Activated CD4-positive, alpha-beta memory T cell treated with anti-CD3 and anti-CD28 coated beads for 36 hours (primary cell): ENCODE measurements around the gene NAT8L. TPM values are rescaled to one million over a fixed set of nuclear protein-coding genes. Genes with fewer than 3 reads are reported as not detected.

ENCODE experiments used
- CTCF ChIA-PET: fragments of 350-600 bp; sonication (Branson Sonifier 250); formaldehyde crosslinking; loops from one replicate; lab custom pipeline; 2021; ENCODE audit warnings: antibody characterized with exemption, inconsistent platforms; lab: Charles Lee
- POLR2A ChIA-PET: fragments of 350-600 bp; sonication (Branson Sonifier 250); formaldehyde crosslinking; loops from one replicate; lab custom pipeline; 2021; ENCODE audit warnings: antibody characterized with exemption; lab: Charles Lee
- DNase-seq: peaks from one replicate; pipeline ENCODE4 v3.0.0-alpha.2; 2020
- H3K27ac Mint-ChIP-seq: one replicate; pipeline ENCODE4 v1.8.0; 2021; ENCODE audit warnings: mixed read lengths
- H3K27me3 Mint-ChIP-seq: one replicate; pipeline ENCODE4 v1.8.0; 2021; ENCODE audit warnings: mixed read lengths
- H3K36me3 Mint-ChIP-seq: one replicate; pipeline ENCODE4 v1.8.0; 2021; ENCODE audit warnings: mixed read lengths
- H3K4me1 Mint-ChIP-seq: one replicate; pipeline ENCODE4 v1.8.0; 2021; ENCODE audit warnings: low read depth, mixed read lengths
- H3K4me3 Mint-ChIP-seq: one replicate; pipeline ENCODE4 v1.8.0; 2021; ENCODE audit warnings: mild to moderate bottlenecking, mixed read lengths
- H3K9me3 Mint-ChIP-seq: one replicate; pipeline ENCODE4 v1.8.0; 2021; ENCODE audit warnings: mixed read lengths
- intact Hi-C: fragments of 100-400 bp; cut with micrococcal nuclease; formaldehyde crosslinking; loops from one replicate; pipeline ENCODE4 v1.15.1; 2023
- total RNA-seq, 2 experiments: library from RNA; stranded (reverse); gene quantifications; one replicate each; pipeline ENCODE4 v1.2.3, GENCODE V29; 2021

NAT8L gene
- total RNA-seq, 2 experiments from 2014 or later, result 0.19 to 0.29 TPM

GRCh38 chr4:2101346-2102044 lies 42.4 kb downstream of the NAT8L start:
- POLR2A ChIA-PET, result no interaction called here
- DNase-seq, result no peak
- no peak overlapping the region for H3K4me3 Mint-ChIP-seq
- no peak overlapping the region for H3K27ac Mint-ChIP-seq
- H3K27me3 Mint-ChIP-seq, result no peaks in the 10 kb centered on the region
- CTCF ChIA-PET, result no interaction called here
- no peaks in the 10 kb centered on the region for H3K4me1 Mint-ChIP-seq
- H3K9me3 Mint-ChIP-seq, result peaks cover 29% of the 10 kb centered on the region
- intact Hi-C loops, result no loop called here
- no peaks in the 10 kb centered on the region for H3K36me3 Mint-ChIP-seq

- no peak for DNase-seq
- Mint-ChIP-seq H3K9me3 (peaks cover 23% of the 10 kb centered on the region), H3K27me3 (no peaks in the 10 kb centered on the region), H3K36me3 (no peaks in the 10 kb centered on the region), H3K4me1 (no peaks in the 10 kb centered on the region), H3K27ac (no peak overlapping the region), H3K4me3 (no peak overlapping the region)
- intact Hi-C loops, result no loop called here
- CTCF ChIA-PET, result no interaction called here
- POLR2A ChIA-PET, result no interaction called here
These were observed 43.1 kb downstream of the NAT8L start for GRCh38 chr4:2102045-2102883.

DNA sequence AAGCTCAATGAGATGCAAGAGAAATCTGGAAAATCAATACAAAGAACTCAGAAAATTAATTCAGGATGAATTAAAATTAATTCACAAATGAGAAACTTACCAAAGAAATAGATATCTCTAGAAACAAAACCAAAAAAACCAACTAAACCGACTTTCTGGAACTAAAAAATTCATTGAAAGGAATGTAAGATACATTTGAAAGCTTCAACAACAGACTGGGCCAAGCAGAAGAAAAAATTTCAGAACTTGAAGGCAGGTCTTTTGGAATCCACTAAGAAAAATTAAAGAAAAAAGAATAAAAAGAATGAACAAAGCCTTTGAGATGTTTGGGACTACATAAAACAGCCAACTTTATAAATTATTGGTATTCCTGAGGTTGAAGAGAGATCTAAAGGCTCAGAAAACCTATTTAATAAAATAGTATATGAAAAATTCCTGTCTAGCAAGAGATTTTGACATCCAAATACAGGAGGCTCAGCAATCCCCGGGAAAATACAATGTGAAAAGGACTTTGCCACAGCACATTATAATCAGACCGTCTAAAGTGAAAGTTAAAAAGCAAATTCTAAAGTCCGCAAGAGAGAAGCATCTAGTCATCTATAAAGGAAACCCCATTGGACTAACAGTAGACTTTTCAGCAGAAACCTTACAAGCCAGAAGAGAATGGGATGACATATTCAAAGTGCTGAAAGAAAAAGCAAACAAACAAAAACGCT lies 44.2 kb downstream of the NAT8L start:
- no peak overlapping the region for H3K27ac Mint-ChIP-seq
- peaks cover 23% of the 10 kb centered on the region for H3K9me3 Mint-ChIP-seq
- no peaks in the 10 kb centered on the region for H3K36me3 Mint-ChIP-seq
- peaks cover 1% of the 10 kb centered on the region for H3K27me3 Mint-ChIP-seq
- ChIA-PET POLR2A (no interaction called here), CTCF (no interaction called here)
- intact Hi-C loops, result no loop called here
- H3K4me1 Mint-ChIP-seq, result no peaks in the 10 kb centered on the region
- no peak for DNase-seq
- no peak overlapping the region for H3K4me3 Mint-ChIP-seq

GRCh38 chr4:2103843-2104547 lies 44.9 kb downstream of the NAT8L start:
- Mint-ChIP-seq H3K4me1 (peaks cover 3% of the 10 kb centered on the region), H3K36me3 (no peaks in the 10 kb centered on the region), H3K4me3 (no peak overlapping the region), H3K27me3 (peaks cover 7% of the 10 kb centered on the region), H3K9me3 (peaks cover 23% of the 10 kb centered on the region), H3K27ac (no peak overlapping the region)
- ChIA-PET POLR2A (no interaction called here), CTCF (no interaction called here)
- DNase-seq, result no peak
- intact Hi-C loops, result no loop called here

GRCh38 chr4:2104556-2105345 lies 45.6 kb downstream of the NAT8L start:
- ChIA-PET POLR2A (no interaction called here), CTCF (no interaction called here)
- H3K4me3 Mint-ChIP-seq, result no peak overlapping the region
- peaks cover 23% of the 10 kb centered on the region for H3K9me3 Mint-ChIP-seq
- peaks cover 4% of the 10 kb centered on the region for H3K4me1 Mint-ChIP-seq
- H3K27ac Mint-ChIP-seq, result no peak overlapping the region
- intact Hi-C loops, result no loop called here
- H3K27me3 Mint-ChIP-seq, result peaks cover 12% of the 10 kb centered on the region
- no peaks in the 10 kb centered on the region for H3K36me3 Mint-ChIP-seq
- no peak for DNase-seq

- DNase-seq, result no peak
- Mint-ChIP-seq H3K27me3 (peaks cover 13% of the 10 kb centered on the region), H3K4me1 (peaks cover 4% of the 10 kb centered on the region), H3K36me3 (no peaks in the 10 kb centered on the region), H3K4me3 (no peak overlapping the region), H3K27ac (no peak overlapping the region), H3K9me3 (peaks cover 23% of the 10 kb centered on the region)
- CTCF ChIA-PET, result no interaction called here
- intact Hi-C loops, result no loop called here
- POLR2A ChIA-PET, result no interaction called here
These were observed 46.4 kb downstream of the NAT8L start for GRCh38 chr4:2105559-2105958.

- DNase-seq, result no peak
- Mint-ChIP-seq H3K27me3 (no peaks in the 10 kb centered on the region), H3K9me3 (no peaks in the 10 kb centered on the region), H3K4me1 (no peaks in the 10 kb centered on the region), H3K27ac (no peak overlapping the region), H3K4me3 (no peak overlapping the region), H3K36me3 (no peaks in the 10 kb centered on the region)
- intact Hi-C loops, result no loop called here
- ChIA-PET CTCF (no interaction called here), POLR2A (no interaction called here)
These were observed 57.7 kb downstream of the NAT8L start for GRCh38 chr4:2116687-2117400.

Other genes starting within 250 kb of the NAT8L start
- 10 to 100 TPM; 41.1 to 42.6 TPM for gene LETM1, start 203.2 kb upstream of the NAT8L start, total RNA-seq
- gene NSD2, start 187.9 kb upstream of the NAT8L start, total RNA-seq, result 100 to 1,000 TPM; 197 to 199 TPM
- gene NELFA, start 50.4 kb upstream of the NAT8L start, total RNA-seq, result 10 to 100 TPM; 39.5 to 41.5 TPM
- 10 to 100 TPM; 20.2 to 20.3 TPM for gene HAUS3, start 182.8 kb downstream of the NAT8L start, total RNA-seq
- 1 to 10 TPM; 2.7 to 4.0 TPM for gene POLN, start 182.8 kb downstream of the NAT8L start, total RNA-seq
- gene MXD4, start 202.8 kb downstream of the NAT8L start, total RNA-seq, result 1 to 10 TPM; 3.6 to 4.9 TPM